ENCODE results near the gene SFTA2.

GRCh38 chr6:30918670-30919069 is 13.3 kb downstream of the SFTA2 start:
- no peak for TF ChIP-seq EP300 (IDR thresholded peaks at IDR 0.05; ENCODE audit: borderline replicate concordance)
- TF ChIP-seq RAD21 (IDR thresholded peaks at IDR 0.05; ENCODE audit: low read depth): no peak
- no peak for TF ChIP-seq ZBTB7A (IDR thresholded peaks at IDR 0.05; ENCODE audit: low read depth)
- no peak for TF ChIP-seq CEBPB (IDR thresholded peaks at IDR 0.05)
- no peak for TF ChIP-seq TAF1 (IDR thresholded peaks at IDR 0.05; ENCODE audit: low read depth)
- TF ChIP-seq YY1 (IDR thresholded peaks at IDR 0.05; ENCODE audit: low read depth): no peak
- no peak for TF ChIP-seq REST (IDR thresholded peaks at IDR 0.05; ENCODE audit: low read depth)
- no peak for TF ChIP-seq TCF12 (IDR thresholded peaks at IDR 0.05; ENCODE audit: low read depth)
- TF ChIP-seq MAX (IDR thresholded peaks at IDR 0.05): no peak
- TF ChIP-seq CREB1 (IDR thresholded peaks at IDR 0.05; ENCODE audit: low read depth): no peak
- TF ChIP-seq, protein P1, sequence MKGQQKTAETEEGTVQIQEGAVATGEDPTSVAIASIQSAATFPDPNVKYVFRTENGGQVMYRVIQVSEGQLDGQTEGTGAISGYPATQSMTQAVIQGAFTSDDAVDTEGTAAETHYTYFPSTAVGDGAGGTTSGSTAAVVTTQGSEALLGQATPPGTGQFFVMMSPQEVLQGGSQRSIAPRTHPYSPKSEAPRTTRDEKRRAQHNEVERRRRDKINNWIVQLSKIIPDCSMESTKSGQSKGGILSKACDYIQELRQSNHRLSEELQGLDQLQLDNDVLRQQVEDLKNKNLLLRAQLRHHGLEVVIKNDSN (IDR thresholded peaks at IDR 0.05): no peak

Data from Ishikawa (cell line).